HCT116 (cell line): Measurements from ENCODE around the gene GATAD2B. TPM values are rescaled to one million over a fixed set of nuclear protein-coding genes. Genes with fewer than 3 reads are reported as not detected.

ENCODE experiments used
- ATAC-seq: fragments of 200-7000 bp; cut with Tn5 transposase; 2 replicates; pipeline ENCODE4 v1.9.1; 2020; ENCODE audit warnings: mild to moderate bottlenecking, moderate library complexity
- BruUV-seq: library from RNA; stranded (reverse); fragments of 400-500 nt; replicated peaks from 2 replicates; lab custom pipeline; 2021; lab: Mats Ljungman, UMichigan
- CTCF ChIA-PET: fragments of 300-600 bp; sonication (Branson Sonifier 250); formaldehyde crosslinking; loops from one replicate; lab custom pipeline; 2021; ENCODE audit warnings: antibody characterized with exemption; lab: Charles Lee
- POLR2A ChIA-PET: fragments of 300-600, 350-600 bp; sonication (Branson Sonifier 250); formaldehyde crosslinking; loops from one replicate; lab custom pipeline; 2021; ENCODE audit warnings: antibody characterized with exemption; lab: Charles Lee
- RAD21 ChIA-PET, 2 experiments: fragments of 300-600 bp; sonication (Branson Sonifier 250); formaldehyde crosslinking; loops; one replicate each; lab custom pipeline; 2023; ENCODE audit warnings: low total read pairs in 2 of 2; ENCODE audit not compliant: uncharacterized antibody in 2 of 2, unreplicated experiment in 2 of 2, low non-redundant PET in 1 of 2; lab: Charles Lee
- DNase-seq: peaks from one replicate; pipeline ENCODE4 v3.0.0-alpha.2; 2010; ENCODE audit warnings: low read depth, low spot score
- H2AFZ ChIP-seq: fragments of 200-600 bp; shearing (Covaris generic), sonication (generic); 2 replicates; pipeline ENCODE4 v1.6.1; 2017; ENCODE audit warnings: low read depth, mixed run types, mixed read lengths, antibody characterized with exemption, low read length; ENCODE audit not compliant: poor library complexity, severe bottlenecking
- H3K27ac ChIP-seq: 2 replicates; pipeline ENCODE4 v1.5.1; 2012; ENCODE audit warnings: low read depth, low read length
- H3K27me3 ChIP-seq: fragments of 200-600 bp; sonication (generic); 2 replicates; pipeline ENCODE4 v1.6.1; 2016; ENCODE audit warnings: mixed run types, low read length, mixed read lengths; ENCODE audit not compliant: insufficient read depth
- H3K36me3 ChIP-seq, 2 experiments: fragments of 200-500 bp in 1 of 2; fragments of 200-600 bp in 1 of 2; sonication (Bioruptor generic) in 1 of 2; sonication (generic) in 1 of 2; 2 replicates each; pipeline versions ENCODE4 v1.5.1 to v1.6.1; 2014 to 2016; ENCODE audit warnings: low read length in 2 of 2, inconsistent platforms in 1 of 2, mixed read lengths in 1 of 2, mixed run types in 1 of 2; ENCODE audit not compliant: insufficient read depth in 2 of 2, control insufficient read depth in 1 of 2
- H3K4me1 ChIP-seq, 2 experiments: fragments of 200-600 bp in 1 of 2; sonication (generic) in 1 of 2; 2 replicates each; pipeline versions ENCODE4 v1.5.1 to v1.6.1; 2012 to 2017; ENCODE audit warnings: low read length in 2 of 2, inconsistent platforms in 1 of 2, mild to moderate bottlenecking in 1 of 2, mixed read lengths in 1 of 2, mixed run types in 1 of 2, moderate library complexity in 1 of 2; ENCODE audit not compliant: insufficient read depth in 2 of 2, control insufficient read depth in 1 of 2
- H3K4me2 ChIP-seq: fragments of 200-600 bp; sonication (generic); 2 replicates; pipeline ENCODE4 v1.6.1; 2017; ENCODE audit warnings: mixed run types, low read length, mixed read lengths
- H3K4me3 ChIP-seq, 2 experiments: fragments of 200-600 bp in 1 of 2; sonication (generic) in 1 of 2; replicated peaks in 1 of 2; 2 replicates each; pipeline ENCODE4 v1.5.1; 2011 to 2016; ENCODE audit warnings: low read length in 2 of 2, control low read depth in 1 of 2, low read depth in 1 of 2, mild to moderate bottlenecking in 1 of 2, mixed read lengths in 1 of 2, mixed run types in 1 of 2
- H3K79me2 ChIP-seq: fragments of 200-600 bp; sonication (generic); 2 replicates; pipeline ENCODE4 v1.6.1; 2017; ENCODE audit warnings: mild to moderate bottlenecking, mixed run types, low read length, moderate library complexity, mixed read lengths; ENCODE audit not compliant: insufficient read depth
- H3K9ac ChIP-seq: fragments of 200-600 bp; sonication (generic); 2 replicates; pipeline ENCODE4 v1.6.1; 2016; ENCODE audit warnings: low read length, mixed read lengths
- H3K9me2 ChIP-seq: fragments of 200-600 bp; sonication (generic), shearing (Covaris generic); 2 replicates; pipeline ENCODE4 v1.6.1; 2017; ENCODE audit warnings: mixed run types, mild to moderate bottlenecking, moderate library complexity; ENCODE audit not compliant: insufficient read depth
- H3K9me3 ChIP-seq, 2 experiments: fragments of 200-500 bp in 1 of 2; fragments of 200-600 bp in 1 of 2; sonication (Bioruptor generic) in 1 of 2; sonication (generic) in 1 of 2; 2 replicates each; pipeline ENCODE4 v1.6.1; 2014 to 2017; ENCODE audit warnings: low read length in 2 of 2, mixed read lengths in 2 of 2, inconsistent platforms in 1 of 2, low read depth in 1 of 2, mild to moderate bottlenecking in 1 of 2, mixed run types in 1 of 2, moderate library complexity in 1 of 2; ENCODE audit not compliant: control insufficient read depth in 1 of 2, insufficient read depth in 1 of 2
- H4K20me1 ChIP-seq: fragments of 200-600 bp; sonication (generic), shearing (Covaris generic); 2 replicates; pipeline ENCODE4 v1.6.1; 2017; ENCODE audit warnings: mixed run types, mild to moderate bottlenecking, moderate library complexity; ENCODE audit not compliant: insufficient read depth
- ATF3 ChIP-seq: IDR thresholded peaks from 2 replicates; pipeline ENCODE4 v1.6.1; 2012
- CEBPB ChIP-seq: IDR thresholded peaks from 2 replicates; pipeline ENCODE4 v1.6.1; 2012; ENCODE audit warnings: low read depth
- CTCF ChIP-seq, 3 experiments: fragments of 200-600 bp in 1 of 3; sonication (generic) in 1 of 3; IDR thresholded peaks in 2 of 3; conservative IDR thresholded peaks in 1 of 3; 2 replicates each; pipeline ENCODE4 v1.5.1; 2012 to 2017; ENCODE audit warnings: low read depth in 2 of 3, low read length in 2 of 3, antibody characterized with exemption in 1 of 3, borderline replicate concordance in 1 of 3, control low read depth in 1 of 3, mild to moderate bottlenecking in 1 of 3, mixed read lengths in 1 of 3, mixed run types in 1 of 3, moderate library complexity in 1 of 3; ENCODE audit not compliant: insufficient read depth in 1 of 3
- EGR1 ChIP-seq: IDR thresholded peaks from 2 replicates; pipeline ENCODE4 v1.6.1; 2012; ENCODE audit warnings: low read depth
- ELF1 ChIP-seq: IDR thresholded peaks from 2 replicates; pipeline ENCODE4 v1.6.1; 2012; ENCODE audit warnings: low read depth, borderline replicate concordance
- EZH2 ChIP-seq: fragments of 200-600 bp; sonication (generic); IDR thresholded peaks from 2 replicates; pipeline ENCODE4 v1.6.1; 2017; ENCODE audit warnings: antibody characterized with exemption, mixed run types
- EZH2phosphoT487 ChIP-seq: fragments of 200-600 bp; IDR thresholded peaks from 2 replicates; pipeline ENCODE4 v1.6.1; 2018; ENCODE audit warnings: antibody characterized with exemption, borderline replicate concordance
- FOSL1 ChIP-seq: IDR thresholded peaks from 2 replicates; pipeline ENCODE4 v1.6.1; 2012; ENCODE audit warnings: low read depth
- JUND ChIP-seq: IDR thresholded peaks from 2 replicates; pipeline ENCODE4 v1.6.1; 2012
- MAX ChIP-seq: IDR thresholded peaks from 2 replicates; pipeline ENCODE4 v1.6.1; 2012
- RAD21 ChIP-seq: IDR thresholded peaks from 2 replicates; pipeline ENCODE4 v1.6.1; 2012; ENCODE audit warnings: low read depth, mild to moderate bottlenecking
- REST ChIP-seq: IDR thresholded peaks from 2 replicates; pipeline ENCODE4 v1.6.1; 2012; ENCODE audit warnings: low read depth
- SIN3A ChIP-seq: IDR thresholded peaks from 2 replicates; pipeline ENCODE4 v1.6.1; 2012; ENCODE audit warnings: low read depth
- SP1 ChIP-seq: IDR thresholded peaks from 2 replicates; pipeline ENCODE4 v1.6.1; 2012; ENCODE audit warnings: low read depth
- SRF ChIP-seq: IDR thresholded peaks from 2 replicates; pipeline ENCODE4 v1.6.1; 2012; ENCODE audit warnings: low read depth
- TCF7L2 ChIP-seq: IDR thresholded peaks from 2 replicates; pipeline ENCODE4 v1.7.0; 2011; ENCODE audit warnings: borderline replicate concordance, inconsistent platforms; ENCODE audit not compliant: insufficient read depth, insufficient read length; ENCODE audit errors: extremely low read depth
- YY1 ChIP-seq: IDR thresholded peaks from 2 replicates; pipeline ENCODE4 v1.6.1; 2011; ENCODE audit warnings: low read length, low read depth, moderate library complexity, mild to moderate bottlenecking; ENCODE audit not compliant: insufficient replicate concordance; ENCODE audit errors: extremely low read depth
- ZBTB33 ChIP-seq: IDR thresholded peaks from 2 replicates; pipeline ENCODE4 v1.6.1; 2011; ENCODE audit warnings: mild to moderate bottlenecking, low read length, moderate library complexity; ENCODE audit not compliant: insufficient replicate concordance; ENCODE audit errors: extremely low read depth
- ZFX ChIP-seq: fragments of 450-650 bp; IDR thresholded peaks from 2 replicates; pipeline ENCODE4 v1.6.1; 2017
- ZNF274 ChIP-seq: fragments of 200-500 bp; sonication (Bioruptor generic); IDR thresholded peaks from 2 replicates; pipeline ENCODE4 v1.6.1; 2014; ENCODE audit warnings: mild to moderate bottlenecking, low read depth, low read length, inconsistent platforms
- intact Hi-C: fragments of 100-400 bp; cut with micrococcal nuclease; formaldehyde crosslinking; loops from 2 replicates; pipeline ENCODE4 v1.10.0; 2022
- total RNA-seq: library from RNA; stranded (reverse); gene quantifications from one replicate; pipeline ENCODE4 v1.2.1, GENCODE V29; 2021; ENCODE audit not compliant: unreplicated experiment

The GATAD2B gene
- total RNA-seq, 1 experiment from 2014 or later, result 50.2 TPM

GRCh38 chr1:153951183-153951582 is 28.4 kb upstream of the GATAD2B start:
- Histone ChIP-seq H3K27ac (no peak overlapping the region), H3K27me3 (no peaks in the 10 kb centered on the region), H3K9me2 (no peaks in the 10 kb centered on the region), H3K9ac (no peak overlapping the region), H3K79me2 (peaks cover 31% of the 10 kb centered on the region), H3K36me3 (peaks cover 29 to 32% of the 10 kb centered on the region in 2 experiments; a peak in 3 of 4 replicates), H3K4me1 (peaks cover 0 to 8% of the 10 kb centered on the region in 2 experiments; a peak in 2 of 4 replicates), H3K4me3 (no peak overlapping the region), H2AFZ (no peak overlapping the region), H3K4me2 (no peak overlapping the region), H4K20me1 (no peaks in the 10 kb centered on the region), H3K9me3 (no peaks in the 10 kb centered on the region)
- ChIA-PET POLR2A (no interaction called here), RAD21 (no interaction called here), CTCF (no interaction called here)
- no TSS peak for BruUV-seq
- ATAC-seq (no peak), DNase-seq (no peak)
- TF ChIP-seq SRF (no peak), SP1 (no peak), ZFX (no peak), ZNF274 (no peak), EZH2 (no peak), CTCF (IDR thresholded peaks at IDR 0.05 in 2 of 3, conservative IDR thresholded peaks at IDR 0.05 in 1 of 3; ENCODE audit: borderline replicate concordance in 1 of 3, insufficient read depth in 1 of 3, low read depth in 2 of 3, low read length in 2 of 3) (no peak), EZH2phosphoT487 (no peak), EGR1 (no peak), RAD21 (no peak), TCF7L2 (no peak), CEBPB (no peak), FOSL1 (no peak), REST (no peak), MAX (no peak), JUND (no peak), ELF1 (no peak), ATF3 (no peak), YY1 (no peak), ZBTB33 (no peak), SIN3A (no peak)
- intact Hi-C loops, result no loop called here
